ENCODE data around the gene FOXN1. TPM values are rescaled to one million over a fixed set of nuclear protein-coding genes. Genes with fewer than 3 reads are reported as not detected.

The FOXN1 gene
- total and polyA plus RNA-seq, 12 donors: not detected

DNA sequence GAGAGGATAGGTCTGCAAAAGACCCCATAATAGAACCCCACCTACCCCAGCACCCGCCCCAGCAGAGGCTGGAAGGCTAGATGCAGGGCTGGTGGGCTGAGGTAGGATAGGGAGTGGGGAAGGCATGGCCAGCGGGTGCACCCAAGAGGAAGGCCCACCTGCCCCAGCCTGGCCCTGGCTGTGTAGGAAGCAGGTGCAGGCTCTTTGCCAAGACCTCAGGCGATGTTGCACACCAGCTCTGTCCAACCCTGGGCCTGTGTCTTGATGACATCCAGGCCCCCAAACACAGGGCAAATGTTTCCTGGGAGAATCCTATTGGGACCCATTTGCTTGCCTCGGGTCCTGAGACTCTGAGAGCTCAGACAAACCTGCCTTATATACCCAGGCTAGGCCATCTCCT, 34.1 kb downstream of the FOXN1 start:
- 84 to 85% methylated on average over 4 of the region's 4 CpGs for WGBS, 2 donors

DNA sequence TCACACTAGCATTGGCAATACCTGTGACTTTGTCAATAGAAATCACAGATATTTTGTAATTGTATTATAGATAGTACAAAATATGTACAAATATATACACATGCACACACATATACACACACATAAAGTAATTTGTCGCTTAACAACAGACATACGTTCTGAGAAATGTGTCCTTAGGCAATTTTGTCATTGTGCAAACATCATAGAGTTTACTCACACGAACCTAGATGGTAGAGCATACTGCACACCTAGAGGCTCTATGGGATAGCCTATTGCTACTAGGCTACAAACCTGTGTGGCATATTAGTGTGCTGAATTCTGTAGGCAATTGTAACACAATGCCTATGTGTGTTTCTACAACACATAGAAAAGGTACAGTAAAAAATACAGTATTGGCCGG, 35.3 kb downstream of the FOXN1 start:
- Histone ChIP-seq H3K9me3 (no peaks in the 10 kb centered on the region), H3K4me1 (no peaks in the 10 kb centered on the region), H3K27ac (no peak overlapping the region), H3K4me3 (no peak overlapping the region), H3K36me3 (peaks cover 0 to 6% (median 0%) of the 10 kb centered on the region in 9 donors), H3K27me3 (no peaks in the 10 kb centered on the region)
- TF ChIP-seq, protein P1, sequence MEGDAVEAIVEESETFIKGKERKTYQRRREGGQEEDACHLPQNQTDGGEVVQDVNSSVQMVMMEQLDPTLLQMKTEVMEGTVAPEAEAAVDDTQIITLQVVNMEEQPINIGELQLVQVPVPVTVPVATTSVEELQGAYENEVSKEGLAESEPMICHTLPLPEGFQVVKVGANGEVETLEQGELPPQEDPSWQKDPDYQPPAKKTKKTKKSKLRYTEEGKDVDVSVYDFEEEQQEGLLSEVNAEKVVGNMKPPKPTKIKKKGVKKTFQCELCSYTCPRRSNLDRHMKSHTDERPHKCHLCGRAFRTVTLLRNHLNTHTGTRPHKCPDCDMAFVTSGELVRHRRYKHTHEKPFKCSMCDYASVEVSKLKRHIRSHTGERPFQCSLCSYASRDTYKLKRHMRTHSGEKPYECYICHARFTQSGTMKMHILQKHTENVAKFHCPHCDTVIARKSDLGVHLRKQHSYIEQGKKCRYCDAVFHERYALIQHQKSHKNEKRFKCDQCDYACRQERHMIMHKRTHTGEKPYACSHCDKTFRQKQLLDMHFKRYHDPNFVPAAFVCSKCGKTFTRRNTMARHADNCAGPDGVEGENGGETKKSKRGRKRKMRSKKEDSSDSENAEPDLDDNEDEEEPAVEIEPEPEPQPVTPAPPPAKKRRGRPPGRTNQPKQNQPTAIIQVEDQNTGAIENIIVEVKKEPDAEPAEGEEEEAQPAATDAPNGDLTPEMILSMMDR (IDR thresholded peaks at IDR 0.05): no peak
- intact Hi-C loops (cut with DNase I): loop anchor here in 6 of 10 donors (2.0 to 5.0 kb wide), 3 partner anchors 44 to 71 kb away; partner anchors contain the start of gene RSKR (in 1 of the 6)
- ATAC-seq (no peak), DNase-seq (no peak)
- WGBS, 2 donors: 90 to 91% methylated on average over 4 of the region's 4 CpGs

More for the DNA sequence above, 34.1 kb downstream of the FOXN1 start:
- Histone ChIP-seq H3K36me3 (no peaks in the 10 kb centered on the region), H3K9me3 (no peaks in the 10 kb centered on the region), H3K27me3 (no peaks in the 10 kb centered on the region), H3K4me3 (no peak overlapping the region), H3K27ac (no peak overlapping the region), H3K4me1 (no peaks in the 10 kb centered on the region)
- DNase-seq (no peak), ATAC-seq (peak in 1 of 8 donors; percentile 9)
- TF ChIP-seq, protein P1 (IDR thresholded peaks at IDR 0.05): no peak
- intact Hi-C loops (cut with DNase I): loop anchor here in 6 of 10 donors (2.0 to 5.0 kb wide), 3 partner anchors 43 to 72 kb away; partner anchors contain the start of gene RSKR (in 1 of the 6)

DNA sequence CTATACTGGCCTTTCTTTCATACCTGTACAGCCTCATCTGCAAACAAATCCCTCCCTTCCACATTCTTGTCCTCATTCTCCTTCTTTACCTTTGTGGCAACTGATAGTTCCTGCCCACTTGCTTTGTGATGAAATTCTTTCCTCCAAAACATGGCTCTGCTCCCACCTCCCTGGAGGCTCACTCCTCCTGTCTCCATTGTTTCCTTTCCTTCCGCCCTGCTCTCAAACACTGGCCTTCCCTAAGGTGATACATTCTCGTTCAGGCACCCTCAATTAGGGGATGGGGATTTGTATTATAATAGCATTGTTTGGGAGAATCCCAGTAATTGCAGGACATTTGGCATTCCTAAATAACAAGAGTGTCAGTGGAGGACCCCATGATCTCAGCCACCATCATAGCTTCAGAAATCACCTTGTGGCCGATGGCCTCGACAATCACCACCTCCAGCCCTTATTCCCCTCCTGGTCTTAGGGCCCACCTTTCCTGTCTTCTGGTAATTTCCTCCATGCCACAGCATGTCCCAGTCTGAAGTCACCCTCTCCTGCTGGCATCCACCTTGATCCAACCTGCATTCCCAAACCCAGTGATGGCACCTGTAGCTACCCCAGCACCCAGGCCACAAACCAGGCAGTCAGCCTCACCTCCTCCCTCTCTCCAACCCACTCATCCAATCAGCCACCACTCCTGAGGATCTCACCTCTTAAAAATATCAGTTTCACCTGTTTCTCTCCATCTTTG, 38.4 kb downstream of the FOXN1 start:
- H3K4me1 ChIP-seq: peaks cover 0 to 22% (median 3%) of the 10 kb centered on the region in 9 donors
- ATAC-seq (no peak), DNase-seq (no peak)
- intact Hi-C loops (cut with DNase I): loop anchor here in 5 of 10 donors (5.0 kb wide), 2 partner anchors 47 to 68 kb away; partner anchors contain the start of gene RSKR (in 5 of the 5)
- 79 to 80% methylated on average over 4 of the region's 4 CpGs for WGBS, 2 donors
- H3K4me3 ChIP-seq: no peak overlapping the region
- no peaks in the 10 kb centered on the region for H3K9me3 ChIP-seq
- TF ChIP-seq, protein P1 (IDR thresholded peaks at IDR 0.05): no peak
- H3K27ac ChIP-seq: no peak overlapping the region
- peaks cover 0 to 18% (median 0%) of the 10 kb centered on the region in 9 donors for H3K36me3 ChIP-seq
- no peaks in the 10 kb centered on the region for H3K27me3 ChIP-seq

DNA sequence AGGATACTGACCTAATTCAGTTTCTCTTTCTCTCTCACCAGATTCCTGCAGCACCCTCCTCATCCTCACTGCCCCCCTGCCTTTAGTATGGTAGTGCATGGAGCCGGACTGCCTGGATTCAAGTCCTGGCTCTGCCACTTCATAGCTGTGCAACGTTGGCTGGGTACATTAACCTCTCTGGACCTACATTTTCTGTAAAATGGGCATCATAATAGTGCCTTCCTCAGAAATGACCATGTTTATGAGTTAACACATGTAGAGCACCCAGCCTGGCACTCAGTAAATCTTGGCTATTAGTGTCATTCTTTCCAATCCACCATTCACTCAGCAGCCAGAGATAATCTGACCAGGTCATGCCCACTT, 39.0 kb downstream of the FOXN1 start:
- Histone ChIP-seq H3K27ac (no peak overlapping the region), H3K36me3 (peaks cover 0 to 18% (median 0%) of the 10 kb centered on the region in 9 donors), H3K9me3 (no peaks in the 10 kb centered on the region), H3K4me3 (no peak overlapping the region), H3K27me3 (no peaks in the 10 kb centered on the region), H3K4me1 (peaks cover 0 to 27% (median 5%) of the 10 kb centered on the region in 9 donors)
- no peak for ATAC-seq
- intact Hi-C loops (cut with DNase I): loop anchor here in 4 of 10 donors (5.0 kb wide), 1 partner anchor 67 kb away; the partner anchor contains the start of gene RSKR (in 4 of the 4)
- no peak for DNase-seq
- 83 to 88% methylated on average over 2 of the region's 2 CpGs for WGBS, 2 donors
- TF ChIP-seq, protein P1 (IDR thresholded peaks at IDR 0.05): no peak
